ENCODE results near the gene CPNE5.

- TF ChIP-seq, protein P1, sequence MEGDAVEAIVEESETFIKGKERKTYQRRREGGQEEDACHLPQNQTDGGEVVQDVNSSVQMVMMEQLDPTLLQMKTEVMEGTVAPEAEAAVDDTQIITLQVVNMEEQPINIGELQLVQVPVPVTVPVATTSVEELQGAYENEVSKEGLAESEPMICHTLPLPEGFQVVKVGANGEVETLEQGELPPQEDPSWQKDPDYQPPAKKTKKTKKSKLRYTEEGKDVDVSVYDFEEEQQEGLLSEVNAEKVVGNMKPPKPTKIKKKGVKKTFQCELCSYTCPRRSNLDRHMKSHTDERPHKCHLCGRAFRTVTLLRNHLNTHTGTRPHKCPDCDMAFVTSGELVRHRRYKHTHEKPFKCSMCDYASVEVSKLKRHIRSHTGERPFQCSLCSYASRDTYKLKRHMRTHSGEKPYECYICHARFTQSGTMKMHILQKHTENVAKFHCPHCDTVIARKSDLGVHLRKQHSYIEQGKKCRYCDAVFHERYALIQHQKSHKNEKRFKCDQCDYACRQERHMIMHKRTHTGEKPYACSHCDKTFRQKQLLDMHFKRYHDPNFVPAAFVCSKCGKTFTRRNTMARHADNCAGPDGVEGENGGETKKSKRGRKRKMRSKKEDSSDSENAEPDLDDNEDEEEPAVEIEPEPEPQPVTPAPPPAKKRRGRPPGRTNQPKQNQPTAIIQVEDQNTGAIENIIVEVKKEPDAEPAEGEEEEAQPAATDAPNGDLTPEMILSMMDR (IDR thresholded peaks at IDR 0.05) = no peak
- TF ChIP-seq POLR2A (IDR thresholded peaks at IDR 0.05) (no peak), POLR2AphosphoS5 (IDR thresholded peaks at IDR 0.05) (no peak)
These were observed 118.7 kb downstream of the CPNE5 start for GRCh38 chr6:36720251-36721141.

Data from sigmoid colon (tissue), 4 donors.